GM10266 (cell line): ENCODE data around the gene MSI1.

Source experiments
- DNase-seq: peaks from one replicate; pipeline ENCODE4 v3.0.0; 2012; ENCODE audit errors: extremely low spot score
- CTCF ChIP-seq: IDR thresholded peaks from 2 replicates; pipeline ENCODE4 v1.5.1; 2012; ENCODE audit warnings: mild to moderate bottlenecking, low read depth; ENCODE audit not compliant: control insufficient read depth, insufficient read depth; ENCODE audit errors: missing control alignments

Gene MSI1

GRCh38 chr12:120292411-120292660 lies 76.6 kb downstream of the MSI1 start:
- no peak for TF ChIP-seq CTCF

More at GRCh38 chr12:120292411-120292660, 76.6 kb downstream of the MSI1 start:
- DNase-seq, result no peak
